ENCODE measurements around the gene MYB.

The MYB gene

DNA sequence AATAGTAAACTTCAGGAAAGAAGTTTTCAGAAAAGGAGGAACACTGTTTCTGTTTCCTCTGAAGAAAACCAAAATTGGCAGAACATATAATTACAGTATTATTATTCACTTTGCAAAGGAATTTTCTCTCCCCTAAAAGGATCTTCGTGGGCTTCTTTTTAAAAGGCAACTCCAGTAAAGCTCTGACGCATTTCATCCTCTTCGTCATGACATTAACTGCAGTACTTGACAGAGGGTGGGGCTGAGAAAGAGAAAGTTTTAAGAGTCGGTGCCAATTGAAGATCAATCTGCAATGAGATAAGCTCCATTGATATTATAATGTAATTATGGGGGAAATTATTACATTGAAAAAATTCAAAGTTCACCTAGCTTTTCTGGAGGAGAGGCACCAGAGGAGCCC lies 75.8 kb downstream of the MYB start:
- no peak for DNase-seq

DNA sequence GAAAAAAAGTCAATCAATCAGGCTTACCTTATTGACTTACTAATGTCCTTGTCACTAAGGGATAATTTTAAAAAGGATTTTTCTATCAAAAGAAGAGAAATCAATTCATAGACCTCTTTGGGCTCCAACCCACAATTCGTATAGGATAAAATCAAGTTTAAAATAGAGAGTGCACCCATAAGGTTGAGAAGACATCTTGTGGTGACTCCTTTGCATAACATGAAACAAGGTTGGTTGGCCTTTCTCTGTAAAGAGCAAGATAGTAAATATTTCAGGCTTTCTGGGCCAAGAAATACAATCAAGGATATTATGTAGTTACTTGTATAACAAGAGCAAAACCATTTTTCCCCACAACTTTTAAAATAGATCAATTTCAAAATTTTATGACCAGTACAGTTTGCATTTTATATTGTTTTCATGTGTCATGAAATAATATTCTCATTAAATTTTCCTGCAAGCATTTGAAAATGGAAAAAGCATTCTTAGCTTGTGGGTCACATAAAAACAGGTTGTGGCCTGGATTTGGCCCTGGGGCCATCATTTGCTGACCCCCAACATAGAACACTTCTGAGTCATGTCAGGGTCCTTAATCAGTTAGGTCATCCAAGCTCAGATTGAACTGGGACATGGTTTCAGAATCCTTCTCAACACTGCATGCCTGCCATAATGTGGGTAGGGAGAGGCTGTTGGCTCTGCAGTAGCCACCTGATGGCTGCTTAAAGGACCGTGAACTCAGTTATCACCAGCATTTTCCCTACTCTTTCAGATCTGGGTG lies 76.7 kb downstream of the MYB start:
- no peak for DNase-seq

DNA sequence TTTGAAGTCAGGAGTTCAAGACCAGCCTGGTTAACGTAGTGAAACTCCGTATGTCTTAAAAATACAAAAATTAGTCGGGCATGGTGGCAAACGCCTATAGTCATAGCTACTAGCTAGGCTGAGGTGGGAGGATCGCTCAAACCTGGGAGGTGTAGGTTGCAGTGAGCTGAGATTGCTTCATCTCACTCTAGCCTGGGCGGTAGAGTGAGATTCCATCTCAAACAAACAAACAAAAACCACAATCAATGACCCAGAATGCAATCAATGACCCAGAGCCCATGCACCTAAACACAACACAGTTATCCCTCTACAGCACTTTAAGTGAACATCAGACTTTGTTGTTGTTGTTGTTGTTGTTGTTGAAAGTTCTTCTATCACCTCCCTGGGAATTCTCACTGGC lies 77.9 kb downstream of the MYB start:
- DNase-seq: no peak

DNA sequence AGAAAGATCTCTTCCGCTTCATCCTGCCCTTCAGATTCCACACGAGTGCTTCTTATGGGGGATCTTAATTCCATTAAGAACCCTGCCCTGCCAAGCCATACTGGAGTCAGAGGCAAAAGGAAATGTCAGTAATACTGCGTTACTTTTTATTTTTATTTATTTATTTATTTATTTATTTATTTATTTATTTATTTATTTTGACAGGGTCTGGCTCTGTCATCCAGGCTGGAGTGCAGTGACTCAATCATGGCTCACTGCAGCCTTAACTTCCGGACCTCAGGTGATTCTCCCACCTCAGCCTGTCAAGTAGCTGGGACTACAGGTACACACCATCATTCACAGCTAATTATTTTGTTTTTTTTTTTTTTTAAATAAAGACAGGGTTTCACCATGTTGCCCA lies 79.5 kb downstream of the MYB start:
- no peak for DNase-seq

DNA sequence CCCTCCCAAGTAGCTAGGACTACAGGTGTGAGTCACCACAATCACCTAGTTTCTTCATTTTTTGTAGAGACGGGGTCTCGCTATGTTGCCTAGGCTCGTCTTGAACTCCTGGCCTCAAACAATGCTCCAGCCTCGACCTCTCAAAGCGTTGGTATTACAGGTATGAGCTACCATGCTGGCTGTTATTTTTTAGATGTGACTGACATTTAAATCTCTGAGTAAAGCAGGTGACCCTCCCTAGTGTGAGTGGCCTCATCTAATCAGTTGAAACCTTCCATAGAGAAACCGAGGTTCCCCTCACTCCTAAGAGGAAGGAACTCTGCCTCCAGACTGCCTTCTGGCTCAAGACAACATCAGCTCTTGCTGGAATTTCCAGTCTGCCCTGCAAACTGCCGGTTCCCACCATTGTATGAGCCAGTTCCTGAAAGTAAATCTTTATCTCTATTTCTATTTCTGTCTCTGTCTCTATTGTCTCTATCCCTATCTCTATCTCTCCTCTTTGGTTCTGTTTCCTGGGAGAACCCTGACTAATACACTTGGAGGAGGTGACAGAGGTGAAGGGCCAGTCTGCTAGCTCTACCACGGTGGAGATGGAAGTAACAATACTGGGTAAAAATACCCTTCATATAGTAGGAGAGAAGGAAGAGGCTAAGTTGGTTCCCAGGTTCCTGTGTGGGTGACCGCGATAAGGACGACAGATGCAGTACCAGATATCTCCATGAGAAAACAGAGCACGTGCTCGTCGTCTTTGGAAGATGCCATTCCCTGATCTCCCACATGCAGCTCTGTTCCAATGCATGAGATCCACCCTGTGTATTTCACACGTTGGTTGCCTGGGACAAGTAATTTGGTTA lies 81.0 kb downstream of the MYB start:
- no peak for DNase-seq

DNA sequence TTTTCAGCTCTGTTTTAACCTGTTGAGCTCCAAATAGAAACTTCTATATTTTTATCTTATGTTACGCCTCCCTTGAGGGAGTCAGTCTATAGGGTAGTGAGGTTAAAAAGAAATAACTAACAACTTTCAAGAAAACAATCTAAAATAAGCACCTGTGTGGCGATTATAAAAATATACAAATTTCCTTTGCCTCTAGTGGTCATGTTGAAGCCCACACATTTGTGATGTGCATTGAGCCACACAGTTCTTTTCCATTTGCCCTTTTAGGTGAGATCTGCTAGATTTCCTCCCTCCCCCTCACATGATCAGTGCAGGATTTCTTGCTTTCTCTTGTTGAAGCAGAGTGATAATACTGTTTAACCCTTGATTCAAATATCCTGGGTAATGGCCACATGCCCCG lies 84.2 kb downstream of the MYB start:
- no peak for DNase-seq

DNA sequence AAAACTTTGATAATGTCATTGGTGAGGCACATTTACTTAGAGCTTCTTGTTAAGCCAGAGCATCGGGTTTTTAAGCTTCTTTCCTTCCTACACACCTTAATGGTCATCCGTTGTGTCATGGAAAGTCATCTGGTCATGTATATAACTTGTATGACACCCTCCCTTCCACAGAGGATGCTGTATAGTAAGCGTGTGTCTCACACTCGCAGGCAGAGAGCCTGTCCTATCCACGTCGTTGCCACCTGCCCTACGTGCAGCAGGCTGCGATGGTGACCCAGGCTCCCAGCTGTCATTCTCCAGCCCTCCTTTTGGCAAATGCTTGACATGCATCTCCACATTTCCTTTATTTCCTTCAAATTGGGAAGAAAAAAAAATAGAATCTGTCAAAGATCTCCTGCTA lies 85.6 kb downstream of the MYB start:
- no peak for DNase-seq

DNA sequence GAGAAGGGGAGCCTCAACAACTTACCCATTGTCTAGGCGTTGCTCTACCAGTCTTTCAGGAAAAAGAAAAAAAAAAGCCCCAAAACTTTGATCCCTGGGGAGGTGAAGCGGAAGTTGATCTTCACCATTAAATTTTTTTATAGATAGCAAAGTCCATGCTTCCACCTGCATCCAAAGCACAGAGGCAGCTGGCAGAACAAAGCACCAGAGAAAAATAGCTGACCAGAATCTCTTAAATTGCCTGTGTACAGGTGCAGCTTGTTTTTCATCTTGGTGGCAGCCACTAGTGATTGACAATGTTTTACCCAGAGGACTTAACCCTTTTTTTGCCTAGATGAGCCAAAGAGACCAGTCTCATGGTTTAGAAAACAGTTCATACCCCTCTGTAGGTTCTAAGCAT lies 86.0 kb downstream of the MYB start:
- DNase-seq: no peak

DNA sequence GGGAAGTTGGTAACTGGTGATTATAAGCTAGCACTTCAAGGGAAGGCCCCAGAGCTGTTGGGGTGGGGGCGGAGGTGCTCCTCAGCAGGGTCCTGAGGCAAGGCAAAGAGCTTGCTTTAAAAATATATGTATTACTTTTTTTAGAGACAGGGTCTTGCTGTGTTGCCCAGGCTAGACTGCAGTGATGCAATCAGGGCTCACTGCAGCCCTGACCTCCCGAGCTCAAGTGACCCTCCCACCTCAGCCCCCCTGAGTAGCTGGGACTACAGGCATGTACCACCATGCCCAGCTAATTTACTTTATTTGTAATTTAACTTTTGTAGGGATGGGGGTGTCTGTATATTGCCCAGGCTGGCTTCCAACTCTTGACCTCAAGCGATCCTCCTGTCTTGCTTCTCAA lies 87.2 kb downstream of the MYB start:
- DNase-seq: no peak

DNA sequence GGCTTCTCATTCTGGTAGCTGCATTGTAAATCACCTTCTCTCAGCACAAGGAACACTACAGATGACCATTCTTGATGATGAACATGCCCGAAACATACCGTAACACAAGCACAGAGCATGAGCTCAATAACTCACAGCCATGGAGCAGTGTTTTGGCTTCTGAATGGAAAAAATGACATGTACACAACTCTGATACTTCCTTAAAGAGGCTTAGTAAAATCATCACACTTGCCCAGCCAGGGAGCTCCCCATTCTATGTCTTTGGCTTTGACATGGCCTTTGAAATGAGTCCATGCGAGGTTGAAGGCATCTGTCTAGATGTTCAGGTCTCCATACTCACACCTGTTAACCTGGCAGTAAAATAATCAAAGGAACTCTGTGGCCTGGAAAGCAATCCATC lies 87.6 kb downstream of the MYB start:
- no peak for DNase-seq
